Astrocyte of the cerebellum (primary cell): ENCODE measurements around the gene SPRR1A.

Experiments used
- DNase-seq: peaks from one replicate; pipeline ENCODE4 v3.0.0-alpha.2; 2011; ENCODE audit warnings: low read depth
- H3K4me3 ChIP-seq: 2 replicates; pipeline ENCODE4 v1.5.1; 2011; ENCODE audit warnings: mild to moderate bottlenecking, low read depth, low read length, moderate library complexity
- CTCF ChIP-seq: IDR thresholded peaks from 2 replicates; pipeline ENCODE4 v1.5.1; 2012; ENCODE audit warnings: low read length, low read depth, moderate library complexity, mild to moderate bottlenecking; ENCODE audit errors: missing control alignments
- in situ Hi-C: cut with HindIII; loops from 2 replicates; pipeline ENCODE4 v1.10.0; 2017; ENCODE audit warnings: low sequenced_read_pairs

SPRR1A gene, protein sequence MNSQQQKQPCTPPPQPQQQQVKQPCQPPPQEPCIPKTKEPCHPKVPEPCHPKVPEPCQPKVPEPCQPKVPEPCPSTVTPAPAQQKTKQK

DNA sequence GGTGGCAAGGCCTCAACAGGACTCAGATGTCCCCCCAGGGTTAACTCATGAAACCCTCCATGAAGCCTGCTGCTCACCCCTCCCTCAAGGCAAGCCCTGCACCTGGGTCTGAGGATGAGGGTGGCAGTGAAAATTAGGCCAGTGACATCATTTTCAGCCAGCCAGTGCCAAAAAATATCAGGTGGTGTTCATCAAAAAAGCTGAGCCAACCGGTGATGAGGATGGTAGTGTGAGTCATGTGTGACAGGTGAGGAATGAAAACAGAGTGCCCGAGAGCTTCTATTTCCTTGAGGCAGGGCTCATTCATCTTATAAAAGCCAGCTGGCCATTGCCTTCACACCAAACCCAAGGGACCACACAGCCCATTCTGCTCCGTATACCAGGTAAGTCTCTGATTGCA lies at the start of gene SPRR1A:
Gene SPRR1A (plus strand): TSS at position 339 of the 400 bp plus-strand sequence. CDS start 1,150 bp downstream, outside the sequence.
- no peak for DNase-seq
- in situ Hi-C loops: no loop called here
- TF ChIP-seq CTCF: no peak
- no peak within 1 kb of the TSS for H3K4me3 ChIP-seq

DNA sequence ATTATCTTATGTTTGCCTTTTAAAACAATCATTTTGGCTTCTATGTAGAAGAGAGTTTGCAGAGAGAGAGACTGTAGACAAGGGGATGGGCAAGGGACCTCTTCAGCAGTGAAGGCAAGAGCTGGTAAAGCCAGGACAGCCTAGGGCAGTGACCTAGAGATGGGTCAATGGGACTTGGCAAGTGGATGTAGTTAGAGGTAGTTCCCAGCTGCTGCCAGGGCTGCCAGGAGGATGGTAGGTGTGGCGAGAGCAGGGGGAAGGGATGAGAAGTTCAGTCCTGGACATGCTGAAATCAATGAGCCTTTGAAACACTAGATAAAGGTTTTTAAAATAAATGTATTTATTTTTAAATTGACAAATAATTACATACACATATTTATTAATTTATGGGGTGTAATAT lies 43.3 kb upstream of the SPRR1A start:
- in situ Hi-C loops: no loop called here
- H3K4me3 ChIP-seq: no peak overlapping the region
- no peak for TF ChIP-seq CTCF
- no peak for DNase-seq

GRCh38 chr1:152941037-152941711 lies 42.7 kb upstream of the SPRR1A start:
- in situ Hi-C loops: no loop called here
- no peak overlapping the region for H3K4me3 ChIP-seq
- DNase-seq: no peak
- no peak for TF ChIP-seq CTCF

DNA sequence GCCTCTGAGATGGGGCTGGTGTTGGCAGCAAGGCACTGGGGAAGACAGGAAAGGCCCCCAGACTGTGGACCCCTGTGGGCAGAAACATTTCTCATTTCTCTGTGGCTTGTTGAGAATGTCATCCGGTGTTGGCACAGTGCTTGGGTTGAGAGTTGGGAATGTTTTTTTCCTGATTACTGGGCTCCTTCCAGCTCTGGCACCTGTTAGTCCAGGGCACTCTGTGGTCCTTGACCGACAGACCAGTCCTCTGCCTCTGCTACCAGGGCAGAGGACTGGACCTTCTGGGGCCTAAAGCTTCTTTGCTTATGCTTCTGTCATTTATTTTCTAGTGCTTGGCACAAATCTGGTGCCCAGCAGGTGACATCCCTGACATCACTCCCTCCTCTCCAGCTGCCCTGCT lies 41.7 kb upstream of the SPRR1A start:
- no peak for TF ChIP-seq CTCF
- H3K4me3 ChIP-seq: no peak overlapping the region
- in situ Hi-C loops: no loop called here
- DNase-seq: no peak

DNA sequence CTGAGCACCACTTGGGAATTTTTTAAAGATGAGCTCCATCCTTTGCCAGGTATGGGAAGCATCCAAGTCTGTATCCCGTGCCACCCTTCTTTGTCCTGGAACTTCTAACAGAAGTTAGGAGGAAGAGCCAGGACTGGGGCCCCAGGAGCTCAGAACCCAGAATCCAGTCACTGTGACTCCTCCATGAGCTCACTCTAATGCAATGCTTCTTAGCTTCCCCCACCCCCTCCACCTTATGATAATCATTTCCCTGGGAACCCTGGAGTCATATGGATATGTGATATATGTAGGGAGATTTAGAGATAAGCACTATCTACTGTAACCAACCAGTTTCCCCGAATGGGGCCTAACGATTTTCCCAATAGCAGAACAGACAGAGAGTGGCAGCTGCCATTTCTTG lies 37.6 kb upstream of the SPRR1A start:
- in situ Hi-C loops: no loop called here
- H3K4me3 ChIP-seq: no peak overlapping the region
- TF ChIP-seq CTCF: no peak
- no peak for DNase-seq

- DNase-seq: no peak
- in situ Hi-C loops: no loop called here
- no peak for TF ChIP-seq CTCF
- no peak within 1 kb of the TSS for H3K4me3 ChIP-seq
Measured at GRCh38 chr1:152946651-152947256, 37.1 kb upstream of the SPRR1A start, which contains the start of gene SPRR5. TSS of gene SPRR5 (plus strand) at chr1:152947206. CDS start at chr1:152948555, 1,349 bp downstream.
